T-helper 9 cell (primary cell): ENCODE results near the gene TXNRD2.
"Not testable (repeated sequence)": the region's sequence is repeated elsewhere in the genome, so short reads cannot be mapped to it uniquely, and the experiment has no call there.

Experiments used
- DNase-seq: peaks from one replicate; pipeline ENCODE4 v3.0.0-alpha.2; 2020

Gene TXNRD2

GRCh38 chr22:19919701-19920363, 21.8 kb downstream of the TXNRD2 start:
- DNase-seq: no peak

- no peak for DNase-seq
Measured at GRCh38 chr22:19918332-19919106, 23.1 kb downstream of the TXNRD2 start.

GRCh38 chr22:19917389-19918138, 24.1 kb downstream of the TXNRD2 start:
- DNase-seq: no peak

- no peak for DNase-seq
Measured at GRCh38 chr22:19916941-19917340, 24.7 kb downstream of the TXNRD2 start.

- no peak for DNase-seq
Measured at GRCh38 chr22:19916006-19916405, 25.6 kb downstream of the TXNRD2 start.

GRCh38 chr22:19915287-19915954, 26.2 kb downstream of the TXNRD2 start:
- DNase-seq: no peak

GRCh38 chr22:19914201-19914943, 27.2 kb downstream of the TXNRD2 start:
- no peak for DNase-seq

- no peak for DNase-seq
Measured at GRCh38 chr22:19913337-19913936, 28.2 kb downstream of the TXNRD2 start.

- no peak for DNase-seq
Measured at GRCh38 chr22:19912271-19912999, 29.2 kb downstream of the TXNRD2 start.

- no peak for DNase-seq
Measured at GRCh38 chr22:19911540-19912270, 29.9 kb downstream of the TXNRD2 start.

GRCh38 chr22:19910180-19910744, 31.4 kb downstream of the TXNRD2 start:
- DNase-seq: no peak

- peak; percentile 86 for DNase-seq
Measured at GRCh38 chr22:19909350-19910179, 32.1 kb downstream of the TXNRD2 start.

GRCh38 chr22:19907902-19908301, 33.7 kb downstream of the TXNRD2 start:
- not testable (repeated sequence) for DNase-seq

- DNase-seq: not testable (repeated sequence)
Measured at GRCh38 chr22:19906864-19907263, 34.8 kb downstream of the TXNRD2 start.

GRCh38 chr22:19905347-19906276, 36.0 kb downstream of the TXNRD2 start:
- DNase-seq: no peak

- DNase-seq: no peak
Measured at GRCh38 chr22:19904935-19905334, 36.7 kb downstream of the TXNRD2 start.

GRCh38 chr22:19904174-19904856, 37.3 kb downstream of the TXNRD2 start:
- DNase-seq: no peak
